Renal pelvis (tissue), 4 donors: ENCODE measurements around the gene CACNA1D. TPM values are rescaled to one million over a fixed set of nuclear protein-coding genes. Genes with fewer than 3 reads are reported as not detected.

Experiments
- DNase-seq: peaks from one replicate; pipeline ENCODE4 v3.0.0-alpha.2; 2013
- polyA plus RNA-seq, 3 donors: library from polyadenylated mRNA; unstranded; fragments of 120-200 nt; gene quantifications; one replicate each; pipeline ENCODE4 v1.2.1, GENCODE V29; 2013; ENCODE audit not compliant: insufficient read length in 3 of 3

Gene CACNA1D
- polyA plus RNA-seq, 3 donors, result 10.8 to 17.7 (median 17.5) TPM

GRCh38 chr3:53821631-53822121, 327.3 kb downstream of the CACNA1D start:
- DNase-seq, result no peak

- no peak for DNase-seq
Measured at GRCh38 chr3:53822331-53822741, 327.9 kb downstream of the CACNA1D start.

- no peak for DNase-seq
Measured at GRCh38 chr3:53823026-53823955, 328.9 kb downstream of the CACNA1D start.

- no peak for DNase-seq
Measured at GRCh38 chr3:53823956-53824657, 329.7 kb downstream of the CACNA1D start.

- DNase-seq, result no peak
Measured at GRCh38 chr3:53824795-53825194, 330.4 kb downstream of the CACNA1D start.

- no peak for DNase-seq
Measured at GRCh38 chr3:53826048-53826447, 331.6 kb downstream of the CACNA1D start.

GRCh38 chr3:53828581-53828980, 334.2 kb downstream of the CACNA1D start:
- DNase-seq, result no peak

GRCh38 chr3:53829605-53830004, 335.2 kb downstream of the CACNA1D start:
- no peak for DNase-seq

- DNase-seq, result no peak
Measured at GRCh38 chr3:53830944-53831343, 336.5 kb downstream of the CACNA1D start.

- no peak for DNase-seq
Measured at GRCh38 chr3:53833053-53833645, 338.7 kb downstream of the CACNA1D start.

GRCh38 chr3:53833700-53834099, 339.3 kb downstream of the CACNA1D start:
- no peak for DNase-seq

GRCh38 chr3:53834429-53835095, 340.2 kb downstream of the CACNA1D start:
- DNase-seq, result no peak

GRCh38 chr3:53835257-53835656, 340.8 kb downstream of the CACNA1D start:
- DNase-seq, result no peak

GRCh38 chr3:53836084-53836872, 341.9 kb downstream of the CACNA1D start:
- no peak for DNase-seq

GRCh38 chr3:53837331-53837730, 342.9 kb downstream of the CACNA1D start:
- no peak for DNase-seq

- no peak for DNase-seq
Measured at GRCh38 chr3:53841296-53841695, 346.9 kb downstream of the CACNA1D start.

- peak; percentile 43 for DNase-seq
Measured at GRCh38 chr3:53842436-53843194, 348.2 kb downstream of the CACNA1D start.

- no peak for DNase-seq
Measured at GRCh38 chr3:53843195-53844177, 349.1 kb downstream of the CACNA1D start.
